Suprapubic skin (tissue), 4 donors: ENCODE measurements around the gene HEPACAM2. TPM values are rescaled to one million over a fixed set of nuclear protein-coding genes. Genes with fewer than 3 reads are reported as not detected.

Source experiments
- DNase-seq, 2 donors: peaks; one replicate each; pipeline ENCODE4 v3.0.0-alpha.2; 2019; ENCODE audit warnings: low spot score in 2 of 2
- H3K27ac ChIP-seq: fragments of 200-600 bp; sonication (generic); one replicate; pipeline ENCODE4 v1.5.1; 2019
- H3K27me3 ChIP-seq: fragments of 200-600 bp; sonication (generic); one replicate; pipeline ENCODE4 v1.5.1; 2019
- H3K36me3 ChIP-seq: fragments of 200-600 bp; sonication (generic); one replicate; pipeline ENCODE4 v1.5.1; 2019
- H3K4me1 ChIP-seq: fragments of 200-600 bp; sonication (generic); one replicate; pipeline ENCODE4 v1.5.1; 2019
- H3K4me3 ChIP-seq: fragments of 200-600 bp; sonication (generic); one replicate; pipeline ENCODE4 v1.5.1; 2019; ENCODE audit warnings: mild to moderate bottlenecking
- H3K9me3 ChIP-seq: fragments of 200-600 bp; sonication (generic); one replicate; pipeline ENCODE4 v1.5.1; 2019
- EP300 ChIP-seq: sonication (generic); formaldehyde crosslinking; IDR thresholded peaks from one replicate; pipeline ENCODE4 v1.6.1; 2017; ENCODE audit warnings: antibody characterized with exemption
- POLR2A ChIP-seq, 2 donors: fragments of 450-650 bp; IDR thresholded peaks; one replicate each; pipeline ENCODE4 v1.6.1; 2017; ENCODE audit warnings: antibody characterized with exemption in 2 of 2, mild to moderate bottlenecking in 2 of 2, moderate library complexity in 2 of 2
- POLR2AphosphoS5 ChIP-seq, 3 donors: sonication (generic); formaldehyde crosslinking; IDR thresholded peaks; one replicate each; pipeline ENCODE4 v1.6.1; 2017; ENCODE audit warnings: antibody characterized with exemption in 3 of 3
- WGBS: methylation state at CpG from one replicate; pipeline ENCODE4 v1.1.5; 2018; 5-methylcytosine and 5-hydroxymethylcytosine counted together
- total RNA-seq, 4 donors: library from RNA; depleted of rRNA; stranded (reverse); fragments of >200 nt; gene quantifications; one replicate each; pipeline ENCODE4 v1.1.0, GENCODE V29; 2016
- TF ChIP-seq, protein P1 (sequence below), 2 donors: fragments of 200-600 bp in 1 of 2; fragments of 450-650 bp in 1 of 2; sonication (generic) in 1 of 2; IDR thresholded peaks; one replicate each; pipeline ENCODE4 v1.5.1; 2016 to 2019; ENCODE audit warnings: antibody characterized with exemption in 2 of 2, mild to moderate bottlenecking in 1 of 2, moderate library complexity in 1 of 2

HEPACAM2 gene
- total RNA-seq, 4 donors from 2014 or later: 0.25 TPM; not detected in 3

DNA sequence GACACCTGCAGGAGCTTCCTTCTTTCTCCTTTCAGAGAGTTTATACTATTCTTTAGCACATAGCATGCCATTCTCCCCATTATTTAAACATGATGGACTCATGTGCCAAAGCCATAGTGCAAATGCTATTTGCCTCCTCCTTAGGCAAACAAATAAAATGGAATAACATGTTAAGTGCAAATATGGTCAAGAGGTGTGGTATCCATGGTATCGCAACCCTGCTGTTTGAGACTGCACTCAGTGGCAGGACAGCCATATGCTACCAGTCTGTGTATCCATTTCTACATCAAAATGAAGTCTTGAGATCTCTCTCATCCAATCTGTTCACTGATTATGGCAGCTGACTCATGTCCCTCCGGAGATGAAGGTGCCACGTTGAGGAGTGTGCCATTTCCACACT lies 22.8 kb downstream of the HEPACAM2 start:
- TF ChIP-seq, protein P1, sequence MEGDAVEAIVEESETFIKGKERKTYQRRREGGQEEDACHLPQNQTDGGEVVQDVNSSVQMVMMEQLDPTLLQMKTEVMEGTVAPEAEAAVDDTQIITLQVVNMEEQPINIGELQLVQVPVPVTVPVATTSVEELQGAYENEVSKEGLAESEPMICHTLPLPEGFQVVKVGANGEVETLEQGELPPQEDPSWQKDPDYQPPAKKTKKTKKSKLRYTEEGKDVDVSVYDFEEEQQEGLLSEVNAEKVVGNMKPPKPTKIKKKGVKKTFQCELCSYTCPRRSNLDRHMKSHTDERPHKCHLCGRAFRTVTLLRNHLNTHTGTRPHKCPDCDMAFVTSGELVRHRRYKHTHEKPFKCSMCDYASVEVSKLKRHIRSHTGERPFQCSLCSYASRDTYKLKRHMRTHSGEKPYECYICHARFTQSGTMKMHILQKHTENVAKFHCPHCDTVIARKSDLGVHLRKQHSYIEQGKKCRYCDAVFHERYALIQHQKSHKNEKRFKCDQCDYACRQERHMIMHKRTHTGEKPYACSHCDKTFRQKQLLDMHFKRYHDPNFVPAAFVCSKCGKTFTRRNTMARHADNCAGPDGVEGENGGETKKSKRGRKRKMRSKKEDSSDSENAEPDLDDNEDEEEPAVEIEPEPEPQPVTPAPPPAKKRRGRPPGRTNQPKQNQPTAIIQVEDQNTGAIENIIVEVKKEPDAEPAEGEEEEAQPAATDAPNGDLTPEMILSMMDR (IDR thresholded peaks at IDR 0.05): no peak
- no peak for TF ChIP-seq POLR2A (IDR thresholded peaks at IDR 0.05)
- TF ChIP-seq EP300: no peak
- TF ChIP-seq POLR2AphosphoS5 (IDR thresholded peaks at IDR 0.05): no peak
- H3K36me3 ChIP-seq: no peaks in the 10 kb centered on the region
- H3K27me3 ChIP-seq: no peaks in the 10 kb centered on the region
- 90% methylated on average over 3 of the region's 3 CpGs for WGBS
- H3K27ac ChIP-seq: no peak overlapping the region
- no peaks in the 10 kb centered on the region for H3K9me3 ChIP-seq
- H3K4me3 ChIP-seq: no peak overlapping the region
- no peaks in the 10 kb centered on the region for H3K4me1 ChIP-seq
- no peak for DNase-seq

DNA sequence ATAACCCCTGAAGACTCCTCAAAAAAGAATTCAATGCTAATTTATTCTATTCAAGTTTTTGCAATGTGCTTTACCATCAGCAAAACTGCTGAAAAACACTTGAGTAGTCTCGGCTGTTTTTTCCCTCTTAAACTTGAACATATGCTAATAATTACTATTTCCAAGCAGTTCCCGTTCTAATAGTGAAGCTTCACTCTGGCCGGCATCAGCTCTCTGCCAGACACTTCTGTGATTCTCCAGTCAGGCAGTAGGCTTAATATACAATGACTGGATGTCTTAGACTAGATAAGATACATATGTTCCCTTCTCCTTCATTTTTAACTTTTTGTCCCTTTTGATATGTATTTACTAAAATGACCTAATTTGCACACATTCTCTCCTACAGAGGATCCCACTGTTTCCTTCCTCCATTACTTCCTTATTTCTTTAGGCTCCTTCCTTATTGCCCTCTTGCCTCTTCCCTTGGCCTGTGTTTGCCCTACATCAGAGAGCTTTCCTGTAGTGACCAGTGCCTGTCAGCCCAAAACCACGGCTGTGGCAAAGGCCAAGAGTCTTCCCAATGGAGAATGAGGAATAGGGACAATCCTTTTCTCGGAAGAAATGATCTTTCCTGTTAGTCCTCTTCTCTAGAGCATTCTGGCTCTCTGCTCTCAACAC lies 23.5 kb downstream of the HEPACAM2 start:
- Histone ChIP-seq H3K4me3 (no peak overlapping the region), H3K9me3 (no peaks in the 10 kb centered on the region), H3K27me3 (no peaks in the 10 kb centered on the region), H3K36me3 (no peaks in the 10 kb centered on the region), H3K4me1 (no peaks in the 10 kb centered on the region), H3K27ac (no peak overlapping the region)
- TF ChIP-seq EP300: no peak
- TF ChIP-seq, protein P1 (IDR thresholded peaks at IDR 0.05): no peak
- TF ChIP-seq POLR2A (IDR thresholded peaks at IDR 0.05): no peak
- TF ChIP-seq POLR2AphosphoS5 (IDR thresholded peaks at IDR 0.05): no peak
- 55% methylated on average over 5 of the region's 5 CpGs for WGBS
- DNase-seq: no peak

DNA sequence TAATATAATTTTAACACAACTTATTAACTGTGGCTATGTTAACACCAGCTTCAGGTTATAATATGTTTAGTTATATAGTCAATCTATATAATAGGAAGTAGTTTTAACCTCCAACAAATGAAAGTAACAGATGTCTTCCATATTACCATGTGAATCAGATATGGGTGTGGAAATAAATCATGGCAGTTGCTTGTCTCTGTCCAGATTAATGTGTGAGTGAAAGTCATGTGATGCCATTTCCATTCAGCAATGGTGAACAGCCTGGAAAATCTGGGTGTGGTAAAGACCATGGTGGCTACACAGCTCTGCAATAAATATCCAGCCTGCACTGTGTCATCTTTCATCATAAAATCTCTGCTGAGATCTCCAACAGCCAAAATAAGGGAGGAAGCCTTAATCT lies 27.8 kb downstream of the HEPACAM2 start:
- Histone ChIP-seq H3K4me3 (no peak overlapping the region), H3K9me3 (no peaks in the 10 kb centered on the region), H3K36me3 (no peaks in the 10 kb centered on the region), H3K4me1 (no peaks in the 10 kb centered on the region), H3K27ac (no peak overlapping the region), H3K27me3 (no peaks in the 10 kb centered on the region)
- DNase-seq: no peak
- TF ChIP-seq, protein P1 (IDR thresholded peaks at IDR 0.05): no peak
- no peak for TF ChIP-seq EP300
- TF ChIP-seq POLR2AphosphoS5 (IDR thresholded peaks at IDR 0.05): no peak
- no peak for TF ChIP-seq POLR2A (IDR thresholded peaks at IDR 0.05)

DNA sequence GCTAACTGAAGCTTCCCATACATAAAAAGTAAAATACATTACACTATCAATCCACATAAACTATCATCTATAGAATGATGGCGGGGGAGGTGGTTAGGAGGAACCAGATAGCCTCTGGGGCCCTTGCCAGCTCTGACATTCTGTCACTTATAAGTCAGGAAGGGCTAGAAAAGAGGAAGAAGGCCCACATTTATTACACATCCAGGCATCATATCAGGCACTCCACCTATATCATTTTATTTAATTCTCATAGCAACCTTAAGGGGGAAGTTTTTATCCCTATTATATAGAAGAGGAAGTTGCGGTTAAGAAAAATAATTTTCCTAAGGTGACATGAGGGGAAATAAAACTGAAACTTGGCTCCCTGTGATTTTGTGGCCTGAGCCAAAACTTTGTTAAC lies 29.9 kb downstream of the HEPACAM2 start:
- no peak overlapping the region for H3K27ac ChIP-seq
- no peak overlapping the region for H3K4me3 ChIP-seq
- H3K36me3 ChIP-seq: no peaks in the 10 kb centered on the region
- 66% methylated on average over 2 of the region's 2 CpGs for WGBS
- H3K27me3 ChIP-seq: peaks cover 4% of the 10 kb centered on the region
- TF ChIP-seq POLR2AphosphoS5 (IDR thresholded peaks at IDR 0.05): no peak
- TF ChIP-seq EP300: no peak
- TF ChIP-seq, protein P1 (IDR thresholded peaks at IDR 0.05): no peak
- no peak for TF ChIP-seq POLR2A (IDR thresholded peaks at IDR 0.05)
- no peak for DNase-seq
- no peaks in the 10 kb centered on the region for H3K4me1 ChIP-seq
- no peaks in the 10 kb centered on the region for H3K9me3 ChIP-seq

DNA sequence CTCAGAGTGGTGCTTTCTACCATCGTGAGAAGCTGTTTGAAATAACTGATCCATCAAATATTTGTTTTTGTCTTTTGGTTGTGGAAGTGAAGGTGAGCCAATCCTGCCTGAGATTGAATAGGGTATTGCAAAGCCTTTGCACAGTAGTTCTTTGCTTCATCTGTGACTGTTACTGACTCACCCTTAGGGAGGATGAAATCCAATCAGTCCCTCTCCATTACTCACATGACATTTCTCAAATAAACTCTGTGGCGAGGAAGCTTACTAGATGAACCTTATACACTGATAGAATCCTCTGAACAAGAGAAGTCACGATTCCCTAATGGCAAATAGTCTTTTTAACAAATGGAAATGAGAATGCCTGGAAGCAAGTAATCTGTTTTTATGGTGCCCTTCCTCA lies 31.9 kb downstream of the HEPACAM2 start:
- TF ChIP-seq POLR2A (IDR thresholded peaks at IDR 0.05) (no peak), EP300 (no peak), POLR2AphosphoS5 (IDR thresholded peaks at IDR 0.05) (no peak)
- TF ChIP-seq, protein P1 (IDR thresholded peaks at IDR 0.05): no peak
- WGBS: 57% methylated on average over 3 of the region's 3 CpGs

More for the DNA sequence above, 31.9 kb downstream of the HEPACAM2 start:
- Histone ChIP-seq H3K4me1 (no peaks in the 10 kb centered on the region), H3K4me3 (no peak overlapping the region), H3K27me3 (peaks cover 4% of the 10 kb centered on the region), H3K9me3 (no peaks in the 10 kb centered on the region), H3K36me3 (no peaks in the 10 kb centered on the region), H3K27ac (no peak overlapping the region)
- no peak for DNase-seq
